HL-60 (cell line): ENCODE results near the gene AKR1C1.
"Not testable (repeated sequence)": the region's sequence is repeated elsewhere in the genome, so short reads cannot be mapped to it uniquely, and the experiment has no call there.

ENCODE experiments used
- GABPA ChIP-seq: IDR thresholded peaks from 2 replicates; pipeline ENCODE4 v1.6.1; 2012; ENCODE audit warnings: low read depth
- POLR2AphosphoS5 ChIP-seq: IDR thresholded peaks from 2 replicates; pipeline ENCODE4 v1.6.1; 2012; ENCODE audit warnings: low read depth
- SPI1 ChIP-seq: IDR thresholded peaks from 2 replicates; pipeline ENCODE4 v1.6.1; 2012; ENCODE audit warnings: low read depth, mild to moderate bottlenecking, borderline replicate concordance
- TF ChIP-seq, protein P1 (sequence below): IDR thresholded peaks from one replicate; pipeline ENCODE4 v1.5.1; 2011; ENCODE audit warnings: low read length, control low read depth, inconsistent platforms; ENCODE audit not compliant: insufficient read depth

DNA sequence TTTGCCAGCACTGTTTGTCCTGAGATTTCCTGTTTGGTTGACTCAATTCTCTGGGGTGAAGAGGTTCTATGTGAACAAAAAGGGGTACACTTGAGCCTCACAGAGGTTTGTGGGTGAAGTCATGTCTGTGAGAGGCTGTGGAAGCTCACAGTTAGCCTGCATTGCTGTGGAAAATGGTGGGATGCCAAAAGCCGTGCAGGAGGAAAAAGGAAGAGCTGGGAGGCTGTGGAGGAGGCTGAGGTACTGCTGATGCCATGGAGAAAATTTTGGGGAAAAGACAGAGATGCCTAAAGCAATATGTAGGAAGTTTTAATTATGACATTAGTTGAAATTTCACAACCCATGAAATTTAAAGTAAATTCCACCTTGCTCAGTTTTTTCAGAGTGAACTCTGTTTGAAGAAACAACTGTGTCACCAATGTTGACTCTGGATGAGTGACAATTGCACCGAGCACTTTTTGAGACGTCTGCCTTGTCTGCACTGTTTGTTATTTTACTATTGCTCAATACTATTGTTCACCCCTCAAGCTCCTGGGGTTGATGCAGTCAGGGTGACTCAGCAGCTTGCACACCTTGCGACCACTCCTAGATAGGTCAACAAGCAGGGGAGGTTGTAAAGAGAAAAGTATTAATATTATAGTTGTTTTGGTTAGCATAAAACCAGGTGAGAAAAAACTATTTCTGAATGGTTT, 45.8 kb downstream of the AKR1C1 start:
- not testable (repeated sequence) for TF ChIP-seq GABPA, SPI1, POLR2AphosphoS5
- TF ChIP-seq, protein P1, sequence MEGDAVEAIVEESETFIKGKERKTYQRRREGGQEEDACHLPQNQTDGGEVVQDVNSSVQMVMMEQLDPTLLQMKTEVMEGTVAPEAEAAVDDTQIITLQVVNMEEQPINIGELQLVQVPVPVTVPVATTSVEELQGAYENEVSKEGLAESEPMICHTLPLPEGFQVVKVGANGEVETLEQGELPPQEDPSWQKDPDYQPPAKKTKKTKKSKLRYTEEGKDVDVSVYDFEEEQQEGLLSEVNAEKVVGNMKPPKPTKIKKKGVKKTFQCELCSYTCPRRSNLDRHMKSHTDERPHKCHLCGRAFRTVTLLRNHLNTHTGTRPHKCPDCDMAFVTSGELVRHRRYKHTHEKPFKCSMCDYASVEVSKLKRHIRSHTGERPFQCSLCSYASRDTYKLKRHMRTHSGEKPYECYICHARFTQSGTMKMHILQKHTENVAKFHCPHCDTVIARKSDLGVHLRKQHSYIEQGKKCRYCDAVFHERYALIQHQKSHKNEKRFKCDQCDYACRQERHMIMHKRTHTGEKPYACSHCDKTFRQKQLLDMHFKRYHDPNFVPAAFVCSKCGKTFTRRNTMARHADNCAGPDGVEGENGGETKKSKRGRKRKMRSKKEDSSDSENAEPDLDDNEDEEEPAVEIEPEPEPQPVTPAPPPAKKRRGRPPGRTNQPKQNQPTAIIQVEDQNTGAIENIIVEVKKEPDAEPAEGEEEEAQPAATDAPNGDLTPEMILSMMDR = not testable (repeated sequence)
